MCF 10A (cell line): ENCODE results near the gene GALR1. TPM values are rescaled to one million over a fixed set of nuclear protein-coding genes. Genes with fewer than 3 reads are reported as not detected.

Experiments used
- BruUV-seq: library from RNA; stranded (reverse); fragments of 400-500 nt; replicated peaks from 2 replicates; lab custom pipeline; 2021; lab: Mats Ljungman, UMichigan
- CTCF ChIA-PET: fragments of 300-600 bp; sonication (Branson Sonifier 250); formaldehyde crosslinking; extraction: SDS; loops from one replicate; lab custom pipeline; 2021; ENCODE audit warnings: antibody characterized with exemption, inconsistent platforms; lab: Yijun Ruan, JAX
- POLR2A ChIA-PET: fragments of 300-600, 350-650 bp; sonication (Branson Sonifier 250); formaldehyde crosslinking; extraction: SDS; loops from one replicate; lab custom pipeline; 2020; ENCODE audit warnings: antibody characterized with exemption, inconsistent platforms; lab: Yijun Ruan, JAX
- DNase-seq: peaks from one replicate; pipeline ENCODE4 v3.0.0-alpha.2; 2018; ENCODE audit not compliant: unreplicated experiment
- H3K27ac Mint-ChIP-seq: one replicate; pipeline ENCODE4 v1.8.0; 2022; ENCODE audit warnings: mild to moderate bottlenecking, low read depth, mixed read lengths; ENCODE audit not compliant: unreplicated experiment
- H3K27me3 Mint-ChIP-seq: one replicate; pipeline ENCODE4 v1.8.0; 2022; ENCODE audit warnings: mixed read lengths; ENCODE audit not compliant: insufficient read depth, unreplicated experiment
- H3K36me3 Mint-ChIP-seq: one replicate; pipeline ENCODE4 v1.8.0; 2022; ENCODE audit warnings: mild to moderate bottlenecking, moderate library complexity, mixed read lengths; ENCODE audit not compliant: insufficient read depth, unreplicated experiment
- H3K4me1 Mint-ChIP-seq: one replicate; pipeline ENCODE4 v1.8.0; 2022; ENCODE audit warnings: mixed read lengths; ENCODE audit not compliant: insufficient read depth, unreplicated experiment
- H3K4me3 Mint-ChIP-seq: one replicate; pipeline ENCODE4 v1.8.0; 2022; ENCODE audit warnings: mild to moderate bottlenecking, moderate library complexity, mixed read lengths; ENCODE audit not compliant: unreplicated experiment
- H3K9me3 Mint-ChIP-seq: one replicate; pipeline ENCODE4 v1.8.0; 2022; ENCODE audit warnings: mixed read lengths; ENCODE audit not compliant: unreplicated experiment
- CTCF ChIP-seq: fragments of 200-600 bp; IDR thresholded peaks from one replicate; pipeline ENCODE4 v1.8.0; 2022; ENCODE audit warnings: antibody characterized with exemption, mild to moderate bottlenecking; ENCODE audit not compliant: unreplicated experiment
- intact Hi-C: fragments of 100-400 bp; cut with micrococcal nuclease; formaldehyde crosslinking; loops from 2 replicates; pipeline ENCODE4 v1.14.1; 2022
- total RNA-seq: library from RNA; stranded (reverse); gene quantifications from 2 replicates; pipeline ENCODE4 v1.2.3, GENCODE V29; 2022

GALR1 gene
- total RNA-seq, 1 experiment from 2014 or later = not detected

GRCh38 chr18:77323640-77324299, 74.1 kb downstream of the GALR1 start:
- H3K27me3 Mint-ChIP-seq = peaks cover 10% of the 10 kb centered on the region
- no peak overlapping the region for H3K4me3 Mint-ChIP-seq
- no peaks in the 10 kb centered on the region for H3K9me3 Mint-ChIP-seq
- TF ChIP-seq CTCF = no peak
- ChIA-PET POLR2A (no interaction called here), CTCF (no interaction called here)
- no peak overlapping the region for H3K27ac Mint-ChIP-seq
- no peak for DNase-seq
- peaks cover 12% of the 10 kb centered on the region for H3K4me1 Mint-ChIP-seq
- intact Hi-C loops = no loop called here
- BruUV-seq = no TSS peak
- peaks cover 6% of the 10 kb centered on the region for H3K36me3 Mint-ChIP-seq

Other genes with a start within 250 kb of the GALR1 start
- 31.6 and 31.7 TPM in 2 replicates for gene MBP, start 117.1 kb upstream of the GALR1 start, total RNA-seq